Smooth muscle cell (in vitro differentiated cells): ENCODE measurements around the gene CCNB1. TPM values are rescaled to one million over a fixed set of nuclear protein-coding genes. Genes with fewer than 3 reads are reported as not detected.

Experiments
- DNase-seq: peaks from one replicate; lab custom pipeline; 2025; ENCODE audit not compliant: unreplicated experiment; lab: John Stamatoyannopoulos, UW
- H2AFZ ChIP-seq: fragments of 200-600 bp; sonication (generic); 2 replicates; pipeline ENCODE4 v1.6.0; 2016; ENCODE audit warnings: antibody characterized with exemption, low read depth, mild to moderate bottlenecking
- H3F3A ChIP-seq: fragments of 200-600 bp; sonication (generic); 2 replicates; pipeline ENCODE4 v1.6.0; 2017; ENCODE audit warnings: antibody characterized with exemption, low read depth
- H3K27ac ChIP-seq: fragments of 200-600 bp; sonication (generic); 2 replicates; pipeline ENCODE4 v1.5.1; 2016; ENCODE audit warnings: low read depth, mild to moderate bottlenecking
- H3K27me3 ChIP-seq: fragments of 200-600 bp; sonication (generic); 2 replicates; pipeline ENCODE4 v1.6.1; 2016; ENCODE audit warnings: low read depth, mild to moderate bottlenecking
- H3K36me3 ChIP-seq: fragments of 200-600 bp; sonication (generic); 2 replicates; pipeline ENCODE4 v1.5.1; 2016; ENCODE audit warnings: low read depth
- H3K4me1 ChIP-seq: fragments of 200-600 bp; sonication (generic); 2 replicates; pipeline ENCODE4 v1.5.1; 2016; ENCODE audit warnings: low read depth
- H3K4me2 ChIP-seq: fragments of 200-600 bp; sonication (generic); 2 replicates; pipeline ENCODE4 v1.6.0; 2016; ENCODE audit warnings: mild to moderate bottlenecking
- H3K4me3 ChIP-seq: fragments of 200-600 bp; sonication (generic); 2 replicates; pipeline ENCODE4 v1.5.1; 2016; ENCODE audit warnings: mild to moderate bottlenecking
- H3K79me2 ChIP-seq: fragments of 200-600 bp; sonication (generic); 2 replicates; pipeline ENCODE4 v1.6.0; 2016; ENCODE audit warnings: low read depth, mild to moderate bottlenecking
- H3K9ac ChIP-seq: fragments of 200-600 bp; sonication (generic); 2 replicates; pipeline ENCODE4 v1.6.0; 2016; ENCODE audit warnings: low read depth
- H3K9me3 ChIP-seq: fragments of 200-600 bp; sonication (generic); replicated peaks from 2 replicates; pipeline ENCODE4 v1.5.1; 2016; ENCODE audit warnings: low read depth
- H4K20me1 ChIP-seq: fragments of 200-600 bp; sonication (generic); 2 replicates; pipeline ENCODE4 v1.6.0; 2016; ENCODE audit warnings: low read depth
- CTCF ChIP-seq: fragments of 200-600 bp; sonication (generic); IDR thresholded peaks from 2 replicates; pipeline ENCODE4 v1.5.1; 2017; ENCODE audit warnings: borderline replicate concordance, mild to moderate bottlenecking, antibody characterized with exemption; ENCODE audit not compliant: insufficient read depth, poor library complexity, severe bottlenecking
- WGBS: methylation state at CpG from one replicate; pipeline ENCODE4 v1.1.7; 2016; ENCODE audit warnings: low lambda C conversion rate; 5-methylcytosine and 5-hydroxymethylcytosine counted together
- polyA plus RNA-seq: library from polyadenylated mRNA; unstranded; fragments of >200 nt; fragmentation: Nextera tagmentation; extraction: Ambion mirVana; gene quantifications from 2 replicates; pipeline ENCODE4 v1.2.1, GENCODE V29; 2016
- small RNA-seq: library from RNA; depleted of rRNA; stranded (forward); fragments of <200 nt; gene quantifications from one replicate; pipeline ENCODE3, GENCODE V24; 2014
- total RNA-seq: library from RNA; depleted of rRNA; stranded (reverse); fragments of >200 nt; gene quantifications from 2 replicates; pipeline ENCODE4 v1.2.3, GENCODE V29; 2014

The CCNB1 gene
- total and polyA plus RNA-seq, 2 experiments from 2014 or later, result 28.5 to 36.8 TPM

- peaks cover 39% of the 10 kb centered on the region for H3K79me2 ChIP-seq
- peaks cover 9% of the 10 kb centered on the region for H3K36me3 ChIP-seq
- H4K20me1 ChIP-seq, result no peaks in the 10 kb centered on the region
- TF ChIP-seq CTCF, result no peak
- WGBS, result 95% methylated on average over 8 of the region's 8 CpGs
- H3K27me3 ChIP-seq, result no peaks in the 10 kb centered on the region
- no peaks in the 10 kb centered on the region for H3F3A ChIP-seq
- H3K4me3 ChIP-seq, result no peak overlapping the region
- no peak overlapping the region for H3K9ac ChIP-seq
- H2AFZ ChIP-seq, result no peak overlapping the region
- no peaks in the 10 kb centered on the region for H3K4me1 ChIP-seq
- no peak overlapping the region for H3K4me2 ChIP-seq
- DNase-seq, result no peak
- no peak overlapping the region for H3K27ac ChIP-seq
- no peaks in the 10 kb centered on the region for H3K9me3 ChIP-seq
Measured at GRCh38 chr5:69224520-69224919, 57.6 kb downstream of the CCNB1 start.

GRCh38 chr5:69225860-69226259 is 58.9 kb downstream of the CCNB1 start:
- TF ChIP-seq CTCF, result no peak
- Histone ChIP-seq H3K36me3 (peaks cover 10% of the 10 kb centered on the region), H3K4me3 (no peak overlapping the region), H3K27ac (no peak overlapping the region), H2AFZ (no peak overlapping the region), H3K9me3 (no peaks in the 10 kb centered on the region), H3K79me2 (peaks cover 30% of the 10 kb centered on the region), H3F3A (no peaks in the 10 kb centered on the region), H3K9ac (no peak overlapping the region), H4K20me1 (no peaks in the 10 kb centered on the region), H3K27me3 (no peaks in the 10 kb centered on the region), H3K4me2 (no peak overlapping the region), H3K4me1 (no peaks in the 10 kb centered on the region)
- no peak for DNase-seq
- 100% methylated on average over 4 of the region's 4 CpGs for WGBS

Small RNA genes within 50 kb of the gene (small RNA-seq; reads per million reads assigned to genes)
- not detected for gene SNORA50D

Other genes starting within 250 kb of the CCNB1 start
- 79.5 and 87.6 TPM in 2 replicates for gene SLC30A5, start 73.1 kb upstream of the CCNB1 start, total RNA-seq
- 54.5 and 60.0 TPM in 2 replicates for gene SLC30A5, start 73.1 kb upstream of the CCNB1 start, polyA plus RNA-seq
- 13.3 and 15.5 TPM in 2 replicates for gene CENPH, start 22.4 kb downstream of the CCNB1 start, total RNA-seq
- gene CENPH, start 22.4 kb downstream of the CCNB1 start, polyA plus RNA-seq, result 10.5 and 11.5 TPM in 2 replicates
- 43.4 and 54.4 TPM in 2 replicates for gene CDK7, start 67.7 kb downstream of the CCNB1 start, total RNA-seq
- 40.1 and 47.2 TPM in 2 replicates for gene CDK7, start 67.7 kb downstream of the CCNB1 start, polyA plus RNA-seq
- gene CCDC125, start 165.7 kb downstream of the CCNB1 start, total RNA-seq, result 0.09 and 0.18 TPM in 2 replicates
- 0.15 TPM in 1 of 2 replicates, not detected in the other for gene CCDC125, start 165.7 kb downstream of the CCNB1 start, polyA plus RNA-seq
- gene AK6, start 202.4 kb downstream of the CCNB1 start, total RNA-seq, result 48.7 and 66.0 TPM in 2 replicates
- gene AK6, start 202.4 kb downstream of the CCNB1 start, polyA plus RNA-seq, result 95.1 and 98.7 TPM in 2 replicates
- gene TAF9, start 202.4 kb downstream of the CCNB1 start, total RNA-seq, result 68.2 and 74.4 TPM in 2 replicates
- 67.2 and 76.9 TPM in 2 replicates for gene TAF9, start 202.4 kb downstream of the CCNB1 start, polyA plus RNA-seq
- 21.2 and 23.9 TPM in 2 replicates for gene RAD17, start 202.7 kb downstream of the CCNB1 start, total RNA-seq
- 16.2 and 21.9 TPM in 2 replicates for gene RAD17, start 202.7 kb downstream of the CCNB1 start, polyA plus RNA-seq
- 6.1 and 8.3 TPM in 2 replicates for gene MARVELD2, start 248.0 kb downstream of the CCNB1 start, total RNA-seq
- 1.4 and 11.0 TPM in 2 replicates for gene MARVELD2, start 248.0 kb downstream of the CCNB1 start, polyA plus RNA-seq